Measurements from ENCODE around the gene SCG3. TPM values are rescaled to one million over a fixed set of nuclear protein-coding genes. Genes with fewer than 3 reads are reported as not detected.

SCG3 gene
- total RNA-seq, 1 experiment from 2014 or later: 22.7 TPM

DNA sequence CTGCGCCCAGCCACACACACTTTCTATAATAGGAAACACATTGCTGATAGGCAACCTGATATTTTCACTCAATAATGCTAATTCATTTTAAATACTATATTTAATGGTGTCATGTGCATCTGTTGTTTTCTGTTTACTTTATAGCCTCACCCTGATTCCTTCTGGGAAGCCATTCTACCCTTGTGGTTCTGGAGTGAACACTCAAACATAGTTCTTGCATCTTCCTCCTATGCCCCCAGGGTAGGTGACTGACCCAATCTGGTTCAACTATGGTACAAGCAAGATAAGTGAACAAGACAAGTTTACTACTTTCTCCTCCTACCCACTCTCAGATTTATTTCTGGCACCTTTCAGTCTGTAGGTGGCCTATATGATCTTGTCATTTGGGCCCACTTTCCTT, 4.3 kb upstream of the SCG3 start:
- H3K18ac ChIP-seq (ENCODE audit: insufficient read length, low read depth, low read length): no peak overlapping the region
- no peak overlapping the region for H4K5ac ChIP-seq (ENCODE audit: insufficient read length, low read depth, low read length)
- H2BK120ac ChIP-seq (ENCODE audit: low read depth, low read length, poor library complexity, severe bottlenecking): no peak overlapping the region
- no peaks in the 10 kb centered on the region; the same call in 1 of the 2 replicates for H3K4me1 ChIP-seq (ENCODE audit: insufficient read depth, low read length)
- H3K23ac ChIP-seq (ENCODE audit: insufficient read length, low read depth, low read length): no peak overlapping the region
- no peaks in the 10 kb centered on the region for H4K20me1 ChIP-seq (ENCODE audit: control insufficient read depth, insufficient read depth, insufficient read length)
- peaks cover 16 to 18% of the 10 kb centered on the region in 2 experiments for H3K4me1 Mint-ChIP-seq
- no peaks in the 10 kb centered on the region for H3K79me2 ChIP-seq (ENCODE audit: insufficient read depth, low read length)
- no peak overlapping the region for H3K4me3 Mint-ChIP-seq
- H3T11ph ChIP-seq (ENCODE audit: low read length): no peak overlapping the region
- no peaks in the 10 kb centered on the region for H3K9me3 Mint-ChIP-seq
- H2BK15ac ChIP-seq (ENCODE audit: low read depth, low read length): no peak overlapping the region
- H3K9me3 ChIP-seq (ENCODE audit: control insufficient read depth, low read depth, low read length): no peaks in the 10 kb centered on the region
- H2BK20ac ChIP-seq (ENCODE audit: low read depth, low read length, poor library complexity, severe bottlenecking): no peak overlapping the region
- H3K27ac Mint-ChIP-seq: no peak overlapping the region
- H3K23me2 ChIP-seq (ENCODE audit: insufficient read length, low read depth, low read length, poor library complexity, severe bottlenecking): peaks cover 3% of the 10 kb centered on the region
- no peaks in the 10 kb centered on the region for H3K79me1 ChIP-seq (ENCODE audit: insufficient read depth, low read depth, low read length, poor library complexity, severe bottlenecking)
- no peak for DNase-seq
- H3K36me3 Mint-ChIP-seq (ENCODE audit: insufficient read depth in 1 of 3, low read depth in 3 of 3): no peaks in the 10 kb centered on the region
- H3K56ac ChIP-seq (ENCODE audit: insufficient read length, low read depth, low read length): no peak overlapping the region
- no peak overlapping the region for H2BK5ac ChIP-seq (ENCODE audit: insufficient read length, low read length)
- H3K9ac ChIP-seq (ENCODE audit: extremely low read depth, insufficient read length, low read length): no peak overlapping the region
- no peak overlapping the region for H3K4ac ChIP-seq (ENCODE audit: low read depth, low read length)
- H2AK5ac ChIP-seq (ENCODE audit: insufficient read length, low read length): no peak overlapping the region
- H3K4me2 ChIP-seq (ENCODE audit: insufficient read depth, insufficient read length, low read length): no peak overlapping the region
- no peaks in the 10 kb centered on the region for H3K27me3 ChIP-seq (ENCODE audit: insufficient read depth, low read length)
- no peak overlapping the region for H4K8ac ChIP-seq (replicated peaks; ENCODE audit: insufficient read length, low read depth, low read length)
- H3K27me3 Mint-ChIP-seq (ENCODE audit: low read depth): peaks cover 22% of the 10 kb centered on the region
- H3K27ac ChIP-seq (ENCODE audit: insufficient read length, low read depth, low read length): no peak overlapping the region
- H2BK12ac ChIP-seq (ENCODE audit: insufficient read length, low read depth, low read length): no peak overlapping the region
- TF ChIP-seq, protein P1, sequence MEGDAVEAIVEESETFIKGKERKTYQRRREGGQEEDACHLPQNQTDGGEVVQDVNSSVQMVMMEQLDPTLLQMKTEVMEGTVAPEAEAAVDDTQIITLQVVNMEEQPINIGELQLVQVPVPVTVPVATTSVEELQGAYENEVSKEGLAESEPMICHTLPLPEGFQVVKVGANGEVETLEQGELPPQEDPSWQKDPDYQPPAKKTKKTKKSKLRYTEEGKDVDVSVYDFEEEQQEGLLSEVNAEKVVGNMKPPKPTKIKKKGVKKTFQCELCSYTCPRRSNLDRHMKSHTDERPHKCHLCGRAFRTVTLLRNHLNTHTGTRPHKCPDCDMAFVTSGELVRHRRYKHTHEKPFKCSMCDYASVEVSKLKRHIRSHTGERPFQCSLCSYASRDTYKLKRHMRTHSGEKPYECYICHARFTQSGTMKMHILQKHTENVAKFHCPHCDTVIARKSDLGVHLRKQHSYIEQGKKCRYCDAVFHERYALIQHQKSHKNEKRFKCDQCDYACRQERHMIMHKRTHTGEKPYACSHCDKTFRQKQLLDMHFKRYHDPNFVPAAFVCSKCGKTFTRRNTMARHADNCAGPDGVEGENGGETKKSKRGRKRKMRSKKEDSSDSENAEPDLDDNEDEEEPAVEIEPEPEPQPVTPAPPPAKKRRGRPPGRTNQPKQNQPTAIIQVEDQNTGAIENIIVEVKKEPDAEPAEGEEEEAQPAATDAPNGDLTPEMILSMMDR (conservative IDR thresholded peaks at IDR 0.05): no peak
- H4K91ac ChIP-seq (ENCODE audit: insufficient read length, low read depth, low read length): no peak overlapping the region
- no CpG with 5 or more reads among the region's 1 CpG for WGBS (ENCODE audit: extremely low coverage, insufficient read length, low lambda C conversion rate)
- no peak overlapping the region for H3K14ac ChIP-seq (ENCODE audit: insufficient read depth, low read length)
- H2AFZ ChIP-seq (ENCODE audit: low read length): no peak overlapping the region
